Measurements from ENCODE around the gene USP10.

USP10 gene

DNA sequence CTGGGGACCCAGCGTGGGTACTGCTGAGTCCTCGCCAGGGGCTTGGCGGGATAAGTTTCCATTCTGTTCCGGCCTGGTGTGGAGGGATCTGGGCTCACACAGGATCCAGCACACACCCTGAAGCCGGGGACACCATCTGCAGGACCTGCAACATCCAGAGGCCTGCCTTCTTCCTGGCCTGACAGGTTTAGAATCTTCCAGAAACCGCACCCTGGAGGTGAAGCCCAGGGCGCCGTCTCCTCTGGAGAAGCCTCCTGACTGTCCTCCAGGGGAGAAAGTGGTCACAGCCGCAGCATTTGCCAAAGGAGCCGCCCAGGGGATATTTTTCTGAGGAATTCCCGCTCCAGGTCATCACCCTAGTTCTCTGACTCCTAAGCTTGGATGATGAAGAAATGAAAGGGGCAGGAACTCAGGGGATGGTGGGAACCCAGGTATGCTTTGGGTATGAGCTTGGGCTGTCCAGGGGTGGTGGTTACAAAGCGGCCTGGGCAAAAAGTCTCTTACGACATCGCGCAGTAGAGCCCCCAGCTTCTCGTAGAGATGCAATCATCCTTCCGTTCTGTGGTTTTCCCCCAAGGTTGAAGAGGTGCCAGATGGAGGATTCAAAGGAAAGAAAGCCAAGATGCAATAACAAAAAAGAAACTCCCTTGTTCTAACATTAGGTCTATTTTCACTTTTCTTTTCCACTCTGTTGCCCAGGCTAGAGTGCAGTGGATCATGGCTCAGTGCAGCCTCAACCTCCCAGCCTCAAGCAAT, 110.9 kb downstream of the USP10 start:
- DNase-seq: peak; percentile 18

DNA sequence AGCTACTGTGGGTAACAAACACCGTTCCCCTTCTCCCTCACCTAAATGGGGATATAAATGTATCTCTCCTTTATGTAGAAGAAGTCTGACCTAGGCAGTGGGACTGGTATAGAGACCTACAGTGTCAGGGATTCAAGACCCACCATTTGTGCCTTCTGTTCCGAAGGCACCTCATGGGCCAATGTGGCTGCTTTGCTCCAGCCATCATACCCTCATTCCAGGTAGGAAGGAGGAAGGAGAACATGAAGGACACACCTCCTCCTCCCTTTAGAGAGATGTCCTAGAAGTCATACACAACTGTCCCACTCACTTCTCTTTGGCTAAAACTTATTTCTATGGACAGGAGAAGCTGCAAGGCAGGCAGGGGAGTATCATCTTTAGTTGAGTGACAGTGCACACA, 111.7 kb downstream of the USP10 start:
- DNase-seq: no peak

GRCh38 chr16:84813141-84813934, 113.5 kb downstream of the USP10 start:
- DNase-seq: no peak

DNA sequence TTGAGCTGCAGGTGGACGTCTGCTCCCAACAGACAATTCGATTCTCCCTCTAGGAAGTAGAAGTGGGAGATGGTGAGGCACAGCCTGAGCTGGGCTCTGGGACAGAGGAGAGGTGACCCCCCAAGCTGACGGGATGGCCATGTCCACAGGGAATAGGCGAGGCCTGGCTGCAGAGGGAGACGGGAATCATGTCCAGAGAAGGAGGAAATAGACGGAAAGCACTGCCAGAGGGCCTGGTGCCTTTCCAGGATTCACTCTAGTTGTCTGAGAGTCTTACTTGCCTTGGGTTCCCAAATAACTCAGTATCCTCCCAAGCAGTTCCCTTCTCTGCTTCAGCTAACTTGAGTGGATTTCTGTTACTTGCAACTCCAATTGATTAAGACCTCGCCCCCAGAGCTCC, 115.7 kb downstream of the USP10 start:
- no peak for DNase-seq

DNA sequence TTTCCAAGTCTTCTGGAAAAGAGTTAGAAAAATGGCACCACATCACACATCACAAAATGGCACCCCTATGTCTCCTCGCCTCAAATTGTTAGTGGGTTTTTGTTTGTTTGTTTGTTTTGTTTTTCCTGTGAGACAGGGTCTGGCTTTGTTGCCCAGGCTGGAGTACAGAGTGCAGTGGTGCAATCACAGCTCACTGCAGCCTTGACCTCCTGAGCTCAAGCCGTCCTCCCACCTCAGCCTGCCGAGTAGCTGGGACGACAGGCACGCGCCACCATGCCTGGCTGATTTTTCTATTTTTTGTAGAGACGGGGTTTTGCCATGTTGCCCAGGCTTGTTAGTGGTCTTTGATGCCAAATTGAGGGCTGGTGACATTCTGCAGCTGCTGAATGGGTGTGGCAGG, 116.2 kb downstream of the USP10 start:
- no peak for DNase-seq

- DNase-seq: no peak
Measured at GRCh38 chr16:84816485-84816884, 116.7 kb downstream of the USP10 start.

- DNase-seq: no peak
Measured at GRCh38 chr16:84817206-84817605, 117.4 kb downstream of the USP10 start.

DNA sequence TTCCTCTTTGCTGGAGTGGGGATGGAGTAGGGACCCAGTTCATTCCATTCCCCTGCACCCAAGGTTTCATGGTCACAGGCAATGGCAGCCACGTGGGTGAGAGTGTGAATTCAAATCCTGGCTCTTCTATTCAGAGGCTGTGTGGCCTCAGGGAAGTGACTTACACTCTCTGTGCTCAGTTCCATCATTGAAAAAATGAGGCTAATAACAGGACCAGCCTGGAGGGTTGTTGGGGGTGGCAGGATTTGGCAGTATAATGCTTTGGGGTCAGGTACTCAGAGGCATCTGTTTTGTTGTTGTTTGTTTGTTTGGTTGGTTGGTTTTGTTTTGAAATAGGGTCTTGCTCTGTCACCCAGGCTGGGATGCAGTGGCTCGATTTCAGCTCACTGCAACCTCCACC, 117.8 kb downstream of the USP10 start:
- no peak for DNase-seq

GRCh38 chr16:84818133-84818532, 118.3 kb downstream of the USP10 start:
- no peak for DNase-seq

- DNase-seq: no peak
Measured at GRCh38 chr16:84818989-84819643, 119.3 kb downstream of the USP10 start.

DNA sequence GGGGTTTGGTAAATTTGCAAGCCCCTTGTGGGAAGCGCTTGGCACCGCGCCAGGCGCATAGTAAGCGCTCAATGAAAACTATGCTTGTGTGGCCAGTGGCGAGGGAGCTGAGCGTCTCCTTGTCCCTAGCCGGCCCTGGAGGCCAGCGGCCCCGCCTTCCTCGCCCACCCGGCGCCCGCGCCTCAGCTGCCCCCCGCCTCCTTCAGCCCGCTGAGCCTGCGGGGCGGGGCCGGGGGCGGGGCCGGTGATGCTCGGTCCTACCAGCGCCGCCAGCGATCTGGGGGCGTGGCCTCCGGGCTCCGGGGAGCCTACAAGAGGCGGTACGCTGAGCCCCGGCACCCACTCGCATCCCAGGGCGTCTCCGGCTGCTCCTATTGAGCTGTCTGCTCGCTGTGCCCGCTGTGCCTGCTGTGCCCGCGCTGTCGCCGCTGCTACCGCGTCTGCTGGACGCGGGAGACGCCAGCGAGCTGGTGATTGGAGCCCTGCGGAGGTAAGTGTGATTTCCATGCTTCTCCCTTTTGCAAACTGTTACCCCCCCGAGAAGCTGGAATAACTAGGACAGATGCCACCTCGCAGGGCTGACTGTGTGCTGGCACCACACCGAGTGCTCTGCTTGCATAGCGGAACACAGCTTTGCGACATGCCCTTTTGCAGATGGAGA, 120.0 kb downstream of the USP10 start, which contains the start of gene CRISPLD2:
Gene CRISPLD2, plus strand, starts transcription at position 342 of the 661 bp plus-strand sequence. CDS start 18,511 bp downstream, outside the sequence.
- peak; percentile 88 for DNase-seq

GRCh38 chr16:84820305-84820684, 120.5 kb downstream of the USP10 start:
- no peak for DNase-seq

- DNase-seq: no peak
Measured at GRCh38 chr16:84820771-84821170, 121.0 kb downstream of the USP10 start.

- no peak for DNase-seq
Measured at GRCh38 chr16:84821179-84821578, 121.4 kb downstream of the USP10 start.

- no peak for DNase-seq
Measured at GRCh38 chr16:84821728-84822689, 122.2 kb downstream of the USP10 start.

DNA sequence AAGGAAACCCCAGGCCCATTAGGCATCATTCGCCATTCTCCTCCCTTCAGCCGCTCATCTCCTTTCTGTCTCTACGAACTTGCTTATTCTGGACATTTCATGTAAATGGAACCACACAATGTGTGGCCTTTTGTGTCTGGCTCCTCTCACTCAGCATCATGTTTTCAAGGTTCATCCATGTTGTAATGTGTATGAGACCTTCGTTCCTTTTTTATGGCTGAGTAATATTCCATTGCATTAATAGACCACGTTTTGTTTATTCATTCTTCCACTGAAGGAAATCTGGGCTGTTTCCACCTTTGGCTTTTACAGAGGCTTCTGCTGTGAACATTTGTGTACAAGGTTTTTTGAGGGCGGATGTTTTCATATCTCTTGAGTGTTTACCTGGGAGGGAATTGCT, 123.2 kb downstream of the USP10 start:
- no peak for DNase-seq

GRCh38 chr16:84823484-84823883, 123.7 kb downstream of the USP10 start:
- no peak for DNase-seq

GRCh38 chr16:84823926-84824325, 124.1 kb downstream of the USP10 start:
- no peak for DNase-seq

DNA sequence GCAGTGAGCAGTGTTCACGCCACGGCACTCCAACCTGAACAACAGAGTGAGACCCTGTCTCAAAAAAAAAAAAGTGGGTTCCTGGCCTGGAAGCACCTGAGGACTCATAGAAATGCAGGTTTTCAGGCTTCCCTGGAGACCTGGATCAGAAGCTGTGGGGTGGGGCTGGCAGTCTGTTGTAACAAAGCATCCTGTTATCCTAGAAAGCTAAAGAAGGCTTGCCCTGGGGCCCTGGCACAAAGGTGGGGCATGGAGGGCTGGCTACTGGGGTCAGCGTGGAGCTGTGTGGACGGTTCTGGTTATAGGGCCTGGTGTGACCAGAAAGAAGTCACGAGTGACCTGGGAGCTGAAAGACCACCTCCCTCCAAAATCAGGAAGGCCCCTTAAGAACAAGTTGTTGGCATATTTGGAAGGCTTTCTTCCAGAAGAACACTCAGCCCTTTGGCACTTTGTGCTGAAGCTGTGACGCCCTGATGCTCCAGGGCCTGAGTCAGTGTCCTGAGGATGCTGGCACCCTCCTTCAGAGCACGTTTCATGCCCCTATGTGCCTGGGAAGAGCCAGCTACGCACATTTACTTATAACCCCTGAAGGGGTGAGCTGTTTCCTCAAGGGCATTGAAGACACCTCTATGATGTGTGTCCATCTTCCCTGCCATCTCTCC, 126.2 kb downstream of the USP10 start:
- no peak for DNase-seq

- no peak for DNase-seq
Measured at GRCh38 chr16:84826558-84826941, 126.8 kb downstream of the USP10 start.

DNA sequence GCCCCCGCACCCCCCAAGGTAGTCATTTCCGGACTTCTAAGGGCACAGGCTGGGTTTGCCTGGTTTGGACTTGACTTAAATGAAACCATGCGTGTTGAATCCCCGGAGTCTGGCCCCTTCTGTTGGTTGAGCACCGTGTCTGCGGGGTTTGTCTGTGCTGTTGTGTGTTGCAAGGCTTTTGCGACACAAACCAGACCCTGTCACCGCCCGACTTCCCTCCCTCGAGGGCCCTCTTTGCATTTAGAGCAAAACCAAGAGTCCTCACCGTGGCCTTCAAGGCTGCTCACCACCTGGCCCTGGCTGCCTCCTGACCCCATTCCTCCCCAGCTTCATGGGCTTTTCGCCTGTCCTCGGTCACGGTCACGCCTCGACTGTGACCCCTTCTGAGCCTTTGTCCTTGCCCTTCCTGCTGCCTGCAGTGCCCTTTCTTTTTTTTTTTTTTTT, 127.4 kb downstream of the USP10 start:
- no peak for DNase-seq
